GM19035 (cell line): Measurements from ENCODE around the gene SNX32.
A peak's percentile ranks its signal among the peaks of the same experiment; 100 is the strongest.

Experiments
- ATAC-seq: cut with Tn5 transposase; IDR thresholded peaks from one replicate; pipeline ENCODE4 v1.9.1; 2021; ENCODE audit not compliant: unreplicated experiment

SNX32 gene

DNA sequence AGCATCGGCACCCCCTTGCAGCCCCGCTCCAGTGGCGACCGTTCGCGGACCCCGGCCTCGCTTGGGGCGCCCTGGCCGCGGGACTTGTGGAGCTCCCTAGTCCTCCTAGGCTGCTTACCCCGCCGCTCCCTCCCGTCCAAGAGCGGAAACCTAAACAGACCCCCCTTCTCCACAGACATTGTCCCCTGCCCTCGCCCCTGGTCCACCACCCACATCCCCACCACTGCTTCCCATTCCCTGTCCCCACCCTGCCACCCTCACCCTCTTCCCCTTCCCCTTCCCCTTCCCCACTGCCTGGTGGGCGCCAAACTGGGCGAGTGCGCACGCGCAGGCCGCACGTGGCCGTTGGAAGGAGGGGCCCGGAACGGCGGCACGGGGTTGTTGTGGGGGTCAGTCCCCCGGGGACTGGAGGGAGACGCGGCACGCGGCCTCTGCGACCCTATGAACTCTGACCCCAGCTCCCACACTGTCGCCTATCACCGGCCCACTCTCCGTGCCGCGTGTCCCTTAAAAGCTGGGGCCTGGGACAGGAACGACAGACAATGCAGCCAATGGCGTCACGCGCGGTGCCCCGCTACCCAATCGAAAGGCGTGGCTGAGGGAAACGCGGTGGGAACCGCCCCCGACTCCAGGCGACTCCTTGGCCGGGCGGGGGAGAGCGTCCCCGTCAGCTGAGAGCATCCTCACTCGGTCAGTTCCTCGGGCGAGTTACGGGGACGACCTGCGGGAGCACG is at the start of gene SNX32:
SNX32 (plus strand) TSS at position 667 of the 734 bp plus-strand sequence. CDS start 103 bp downstream, outside the sequence.
- ATAC-seq, result peak; percentile 95

DNA sequence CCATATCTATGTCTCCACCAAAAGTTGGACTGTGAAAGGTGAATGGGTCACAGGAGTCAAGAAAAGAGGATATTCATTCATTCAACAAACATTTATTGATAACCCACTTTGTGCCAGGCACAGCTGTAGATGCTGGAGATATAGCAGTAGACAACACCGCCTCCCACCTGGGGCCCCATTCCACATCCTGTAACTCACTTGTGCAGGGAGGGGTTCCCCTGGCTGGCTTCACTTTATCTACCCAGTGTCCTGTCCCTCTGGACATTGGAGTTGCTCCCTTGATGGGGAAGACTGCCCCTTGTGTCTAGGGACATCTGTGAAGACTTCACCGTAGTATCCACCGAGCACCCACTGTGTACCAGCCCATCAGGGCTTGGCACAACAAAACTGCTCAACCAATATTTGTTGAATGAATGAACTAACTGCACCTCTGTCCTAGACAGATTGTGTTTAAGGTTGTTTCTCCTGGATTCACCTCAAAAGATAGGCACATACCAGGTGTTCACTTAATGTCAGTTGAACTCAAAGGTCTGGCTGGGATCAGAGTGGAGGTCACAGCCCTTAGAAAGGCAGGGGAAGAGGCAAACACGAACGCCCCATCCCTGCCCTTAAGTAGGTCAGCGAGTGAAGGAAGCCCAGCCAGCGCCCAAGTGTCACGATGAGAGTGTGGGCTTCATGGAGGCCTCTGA is 48.3 kb upstream of the SNX32 start:
- ATAC-seq, result no peak

DNA sequence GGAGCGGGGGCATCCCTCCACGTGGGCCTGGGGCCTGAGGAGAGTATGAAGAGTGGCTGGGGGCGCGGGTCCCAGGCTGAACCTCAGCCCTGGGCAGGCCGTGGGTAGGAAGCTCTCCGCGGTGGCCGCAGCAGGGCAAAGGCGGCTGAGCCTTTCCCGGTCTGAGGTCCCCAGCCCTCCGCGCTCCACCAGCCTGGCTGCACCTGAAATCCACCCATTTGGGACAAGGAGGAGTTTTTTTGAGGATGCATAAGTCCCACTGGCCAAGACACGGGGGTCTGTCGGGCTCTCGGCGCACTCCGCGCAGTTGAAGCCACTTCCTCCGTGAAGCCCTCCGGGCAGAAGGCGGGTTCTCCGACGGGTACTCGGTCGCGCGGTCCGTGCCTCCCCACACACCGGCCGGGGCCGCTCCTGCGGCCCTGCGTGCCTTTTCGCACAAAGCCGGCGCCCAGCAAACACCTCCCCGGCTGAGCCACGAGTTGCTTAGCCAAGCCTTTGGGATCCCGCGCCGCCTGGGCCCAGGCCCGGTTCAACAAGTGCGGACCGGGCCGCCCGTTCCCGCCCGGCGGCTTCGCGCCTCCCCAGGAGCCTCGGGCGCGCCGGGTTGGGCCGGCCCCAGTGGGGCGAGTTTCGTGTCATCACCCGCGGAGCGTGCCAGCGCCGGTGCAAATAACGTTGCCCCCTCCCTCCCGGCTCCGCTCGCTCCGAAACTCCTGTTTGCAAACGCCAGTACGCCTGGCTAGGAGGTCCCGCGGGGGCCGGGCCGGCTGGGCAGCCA is 47.6 kb upstream of the SNX32 start:
- ATAC-seq, result no peak

DNA sequence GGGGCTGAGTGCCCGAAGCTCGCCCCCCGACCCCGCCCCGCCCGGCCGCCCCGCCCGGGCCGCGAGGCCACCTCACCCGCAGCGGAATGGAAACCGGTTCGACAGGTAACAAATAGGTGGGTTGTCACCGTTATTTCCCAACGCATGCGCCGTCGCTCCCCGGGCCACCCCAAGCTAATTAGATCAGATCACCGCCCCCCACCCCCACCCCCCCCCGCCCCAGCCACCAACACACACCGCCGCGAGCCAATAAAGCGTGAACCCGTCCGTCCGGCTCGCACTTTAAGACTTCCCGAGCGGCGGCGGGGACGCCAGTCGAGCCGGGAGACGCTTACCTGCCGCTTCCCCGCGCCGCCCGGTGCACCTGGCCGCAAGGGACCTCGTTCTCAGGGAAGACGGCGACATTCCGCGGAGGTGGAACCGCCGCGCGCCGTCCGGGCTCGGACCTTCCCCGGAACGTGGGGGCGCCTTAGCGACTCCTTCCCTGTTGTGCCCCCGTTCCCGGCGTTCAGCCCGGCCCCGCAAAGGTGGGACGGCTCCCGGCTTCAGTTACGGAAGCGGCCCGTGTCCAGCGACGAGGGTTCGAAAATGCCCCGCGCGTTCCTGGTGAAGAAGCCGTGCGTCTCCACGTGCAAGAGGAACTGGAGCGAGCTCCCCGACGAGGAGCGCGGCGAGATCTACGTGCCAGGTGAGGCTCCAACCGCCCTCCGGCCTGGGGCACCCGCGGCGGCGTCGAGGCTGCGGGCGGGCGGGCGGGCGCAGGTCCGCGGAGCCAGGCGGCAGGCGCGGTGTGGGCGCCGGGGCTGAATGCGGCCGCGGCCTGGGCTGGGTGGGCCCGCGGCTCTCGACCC is 46.8 kb upstream of the SNX32 start, which contains the start of gene OVOL1:
OVOL1 (plus strand) TSS at position 278 of the 851 bp plus-strand sequence; CDS start at position 589, 311 bp downstream.
- ATAC-seq, result no peak

DNA sequence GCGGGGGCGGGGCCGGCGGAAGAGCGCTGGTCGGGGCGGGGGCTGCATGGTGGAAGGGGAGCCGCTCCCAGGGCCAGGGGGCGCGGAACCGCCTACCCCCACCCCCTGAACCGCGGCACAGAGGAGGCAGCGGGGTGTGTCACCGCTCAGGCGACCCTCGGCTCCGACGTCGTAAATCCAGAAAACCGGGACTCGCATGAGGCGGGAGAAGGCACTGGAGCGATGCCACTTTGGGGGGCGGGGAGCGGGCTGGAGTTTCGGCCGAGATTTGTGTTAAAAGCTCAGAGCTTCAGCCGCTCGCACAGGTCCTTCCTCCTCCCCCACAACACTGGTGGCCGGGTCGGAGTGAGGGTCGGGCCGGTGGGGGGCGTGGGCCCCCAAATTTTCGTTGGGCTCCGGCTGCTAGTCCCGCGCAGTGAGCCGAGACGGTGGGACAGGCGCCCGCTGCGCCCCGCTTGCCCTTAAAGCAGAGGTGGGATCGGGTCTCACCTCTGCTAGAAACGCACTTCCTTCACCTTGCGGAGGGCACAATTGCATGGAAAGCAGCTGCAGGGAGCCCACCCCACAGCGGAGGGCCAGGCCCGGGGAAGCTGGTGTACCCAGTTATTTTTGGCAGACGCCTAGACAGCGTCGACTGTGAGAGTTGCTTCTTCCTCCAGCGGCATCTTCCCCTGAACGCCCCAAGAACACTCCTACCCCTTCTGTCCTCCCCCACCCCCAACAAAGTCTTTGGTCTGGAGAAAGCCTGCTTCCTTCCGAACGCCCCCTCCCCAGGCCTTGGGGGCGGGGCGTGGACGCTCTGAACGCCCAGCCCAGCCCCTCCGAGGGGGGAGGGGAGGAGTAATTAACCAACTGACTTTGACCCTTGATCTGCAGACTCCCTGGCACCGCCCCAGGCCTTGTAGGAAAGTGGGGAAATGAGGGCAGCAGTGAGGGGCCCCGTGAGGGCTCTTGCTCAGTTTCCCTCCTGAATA is 45.8 kb upstream of the SNX32 start:
- no peak for ATAC-seq

DNA sequence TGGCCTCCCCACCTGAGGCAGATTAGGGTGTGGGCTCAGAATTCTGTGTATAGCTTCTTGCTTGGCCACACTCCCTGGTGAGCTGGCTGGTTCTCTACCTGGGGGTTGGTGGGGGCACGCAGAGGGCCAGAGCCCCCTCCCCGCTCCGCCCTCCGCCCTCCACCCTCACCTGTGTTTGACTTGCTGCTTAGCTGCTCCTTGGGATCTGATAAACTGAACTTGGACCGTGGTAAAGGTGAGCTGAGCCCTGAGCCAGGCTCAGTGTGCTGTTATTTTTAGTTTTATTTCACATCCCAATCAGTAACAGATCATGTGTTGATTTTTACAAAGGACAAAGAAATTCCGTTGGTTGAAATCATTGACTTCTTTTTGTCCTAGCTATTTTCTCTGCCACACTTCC is 44.9 kb upstream of the SNX32 start:
- ATAC-seq, result no peak

DNA sequence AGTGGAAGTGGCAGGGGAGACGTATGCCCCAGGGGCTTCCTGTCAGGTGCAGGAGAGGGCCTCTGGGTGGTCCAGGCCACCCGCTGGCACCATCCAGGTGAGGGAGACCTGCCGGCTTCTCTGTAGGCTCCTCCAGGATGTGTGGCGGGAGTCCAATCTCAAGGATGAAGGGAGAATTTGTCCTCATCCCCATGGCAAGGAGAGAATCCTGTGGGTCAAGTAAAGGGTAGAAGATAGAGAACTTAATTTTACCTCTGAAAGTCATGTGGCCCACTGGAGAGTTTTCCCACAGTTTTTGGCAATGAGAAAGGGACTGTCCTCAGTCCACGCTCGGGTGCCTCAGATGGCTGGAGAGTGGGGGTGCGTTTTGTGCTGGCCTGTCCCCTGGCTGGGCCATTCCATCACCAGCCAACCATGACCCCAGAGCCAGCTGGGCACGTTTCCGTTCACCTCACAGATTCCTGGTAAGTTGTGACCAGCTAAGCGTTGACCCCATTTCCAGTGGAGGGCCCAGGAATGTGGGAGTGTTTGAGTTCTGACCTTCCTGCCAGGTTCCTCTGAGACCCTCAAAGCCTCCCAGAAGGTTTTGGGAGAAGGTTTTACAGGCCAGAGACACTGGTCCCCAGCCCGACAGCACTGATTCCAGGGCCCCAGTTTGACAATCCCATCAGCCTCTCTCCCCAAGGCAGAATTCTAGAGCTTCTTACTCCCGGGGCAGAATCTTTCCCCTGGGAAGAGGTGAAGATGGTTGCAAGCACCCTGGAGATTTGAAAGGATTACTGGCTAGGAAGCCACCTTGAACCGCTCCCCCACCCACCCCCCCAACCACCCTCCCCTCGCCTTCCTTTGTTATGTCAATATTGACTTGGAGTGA is 44.3 kb upstream of the SNX32 start:
- no peak for ATAC-seq

DNA sequence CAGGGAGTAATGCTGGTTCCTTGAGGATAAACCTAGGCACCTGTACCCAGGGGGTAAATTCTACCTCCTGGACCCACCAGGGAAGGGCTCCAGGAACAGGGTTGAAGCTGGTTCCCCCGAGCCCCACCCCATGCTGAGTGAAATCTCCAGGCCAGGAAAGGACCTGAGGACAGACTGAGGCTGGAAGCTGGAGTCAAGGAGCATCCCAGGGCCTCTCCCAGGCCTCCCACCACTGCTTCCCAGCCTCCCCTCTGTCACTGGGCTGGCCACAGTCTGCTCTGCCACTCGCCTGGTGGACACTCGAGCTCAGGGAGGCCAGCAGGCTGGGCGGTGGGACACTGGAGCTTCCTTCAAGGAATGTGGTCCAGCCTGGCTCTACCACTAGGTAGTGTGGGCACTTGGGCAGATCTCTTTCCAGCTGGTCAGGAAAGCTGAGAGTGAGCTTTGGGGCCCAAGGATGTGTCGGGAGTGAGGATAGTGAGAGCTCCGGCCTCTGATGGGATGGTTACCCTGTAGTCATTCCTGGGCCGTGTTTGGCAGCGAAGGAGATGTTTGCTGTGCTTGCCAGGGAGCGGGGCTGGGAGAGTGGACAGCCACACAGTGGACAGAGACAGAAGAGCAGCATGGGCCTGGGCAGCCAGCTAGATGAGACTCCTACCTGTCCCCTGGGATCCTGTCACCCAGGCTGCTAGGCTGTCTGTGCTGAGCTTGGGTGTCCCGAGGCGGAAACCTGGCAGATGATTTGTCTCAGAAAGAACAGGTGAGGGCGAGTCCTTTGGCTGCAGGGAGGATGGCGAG is 43.5 kb upstream of the SNX32 start:
- ATAC-seq, result no peak

DNA sequence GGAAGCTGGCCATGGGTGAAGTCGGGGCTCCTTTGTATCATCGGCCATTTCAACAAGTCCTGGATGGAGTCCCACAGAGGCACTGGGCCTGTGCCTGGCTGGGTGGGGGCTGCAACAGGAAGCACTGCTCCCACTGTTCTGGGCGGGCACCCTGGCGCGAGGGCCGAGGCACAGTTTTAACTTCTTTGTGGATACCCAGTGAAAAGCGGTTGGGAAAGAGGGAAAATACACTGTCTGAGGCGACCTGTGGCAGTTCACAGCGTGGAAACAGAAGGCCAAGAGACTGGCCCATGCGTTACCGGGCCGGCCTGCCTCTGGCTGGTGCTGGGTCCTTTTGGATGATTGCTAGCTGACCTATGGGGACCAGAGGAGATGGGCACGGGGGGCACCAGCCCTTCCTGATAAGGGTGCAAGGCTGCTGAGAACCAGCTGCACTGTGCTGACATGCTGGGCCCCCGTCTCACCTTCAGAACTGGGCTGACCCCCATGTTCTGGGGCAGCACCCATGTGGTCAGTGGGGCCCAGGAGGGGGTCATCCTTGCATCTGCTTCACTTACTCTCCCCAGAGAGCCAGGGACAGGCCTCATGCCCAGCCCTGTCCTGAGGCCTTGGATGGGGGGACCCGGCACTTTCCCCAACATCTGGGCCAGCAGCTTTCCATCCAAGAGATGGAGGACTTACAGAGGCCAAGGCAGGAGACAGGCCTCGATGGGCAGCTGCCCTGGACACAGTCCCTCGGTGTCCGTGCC is 42.7 kb upstream of the SNX32 start:
- no peak for ATAC-seq

DNA sequence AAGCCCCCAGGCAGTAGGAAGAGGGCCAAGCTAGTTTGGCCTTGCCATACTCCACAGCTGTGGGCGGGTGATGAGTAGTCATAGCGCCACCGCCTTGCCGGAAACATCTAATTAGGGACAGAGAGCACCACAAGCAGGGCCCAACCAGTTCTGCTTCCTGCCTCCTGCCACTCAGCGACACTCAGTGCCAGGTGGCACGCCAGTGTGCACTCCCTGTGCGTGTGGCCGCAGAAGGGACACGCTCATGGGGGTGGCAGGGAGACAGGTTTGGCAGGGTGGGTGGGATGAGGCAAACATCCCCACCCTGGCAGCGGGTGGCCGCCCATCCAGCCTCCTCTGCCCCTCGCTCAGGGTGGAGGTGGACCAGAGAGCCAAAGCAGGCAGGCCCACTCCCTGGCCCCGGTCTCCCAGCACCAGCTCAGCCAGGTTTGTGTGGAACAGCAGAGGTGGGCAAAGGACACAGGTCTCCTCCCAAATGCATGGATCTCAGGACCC is 42.0 kb upstream of the SNX32 start:
- peak; percentile 82 for ATAC-seq

DNA sequence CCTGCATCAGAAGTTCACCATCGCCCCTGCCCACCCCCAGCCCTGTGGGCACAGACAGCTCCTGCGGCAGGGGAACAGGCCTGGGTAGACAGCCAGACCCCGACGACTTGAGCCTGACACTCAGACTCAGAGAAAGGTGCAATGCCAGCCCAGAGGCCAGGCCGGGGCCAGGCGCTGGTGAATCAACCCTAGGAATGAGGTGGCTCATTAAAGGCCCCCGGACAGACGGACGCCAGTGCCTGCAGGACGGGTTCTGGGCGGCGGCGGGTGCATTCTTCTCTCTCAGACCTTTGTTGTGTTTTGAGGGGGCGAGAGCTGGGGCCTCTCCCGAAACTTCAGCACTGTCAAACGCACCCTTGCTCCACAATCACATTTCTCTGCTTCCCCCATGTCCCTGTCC is 41.3 kb upstream of the SNX32 start:
- no peak for ATAC-seq

DNA sequence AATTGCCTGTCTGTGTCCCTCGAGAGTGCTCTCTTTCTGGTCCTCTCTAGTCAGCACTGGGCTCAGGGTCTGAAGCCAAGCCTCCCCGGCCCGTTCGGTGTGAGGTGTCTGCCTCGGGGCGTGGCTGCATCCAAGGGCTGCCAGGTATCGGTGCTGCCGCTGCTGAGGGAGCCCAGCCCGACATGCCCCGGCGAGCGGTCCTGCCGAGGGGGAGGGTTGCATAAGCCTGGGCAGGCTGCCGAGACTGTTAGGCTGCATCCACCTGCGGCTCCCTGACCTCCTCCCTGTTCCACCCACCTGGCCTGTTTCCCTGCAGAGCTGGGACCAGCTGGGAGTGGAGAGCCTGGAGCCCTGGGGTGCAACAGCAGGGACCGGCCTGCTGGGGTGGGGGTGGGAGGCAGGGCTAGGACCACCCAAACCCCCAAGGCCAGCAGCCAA is 40.6 kb upstream of the SNX32 start:
- ATAC-seq, result no peak

DNA sequence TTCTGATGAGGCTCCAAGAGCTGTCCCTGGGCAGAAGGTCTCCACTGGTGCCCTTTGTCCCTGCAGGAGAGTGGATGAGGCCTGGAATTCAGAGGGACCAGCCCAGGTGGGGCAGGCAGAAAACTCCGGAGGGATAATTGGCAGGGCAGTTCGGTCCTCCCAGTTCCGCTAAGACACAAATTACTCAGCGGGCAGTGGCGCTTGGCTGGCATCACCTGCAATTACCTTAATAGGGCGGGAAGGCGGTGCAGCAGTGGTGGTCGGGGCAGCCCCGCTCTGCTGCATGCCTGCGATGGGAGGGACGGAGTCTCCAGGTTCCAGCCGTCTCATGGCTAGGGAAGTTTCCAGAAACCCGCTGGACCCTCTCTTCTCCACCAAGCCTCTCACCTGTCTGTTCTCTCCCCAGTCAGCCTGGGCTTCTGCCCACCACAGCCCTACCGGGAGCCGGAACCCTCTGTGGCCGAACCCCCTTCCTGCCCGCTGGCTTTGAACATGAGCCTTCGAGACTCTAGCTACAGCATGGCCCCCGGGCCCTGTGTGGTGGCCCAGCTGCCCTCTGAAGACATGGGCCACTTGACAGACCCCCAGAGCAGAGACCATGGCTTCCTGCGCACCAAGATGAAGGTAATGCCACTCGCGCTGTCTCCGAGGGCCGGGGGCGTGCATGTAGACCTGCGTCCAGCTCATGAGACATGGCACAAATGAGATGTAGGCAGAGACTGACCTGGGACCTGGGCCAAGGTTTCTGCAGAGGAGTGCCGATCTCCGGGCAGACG is 40.0 kb upstream of the SNX32 start:
- ATAC-seq, result no peak

DNA sequence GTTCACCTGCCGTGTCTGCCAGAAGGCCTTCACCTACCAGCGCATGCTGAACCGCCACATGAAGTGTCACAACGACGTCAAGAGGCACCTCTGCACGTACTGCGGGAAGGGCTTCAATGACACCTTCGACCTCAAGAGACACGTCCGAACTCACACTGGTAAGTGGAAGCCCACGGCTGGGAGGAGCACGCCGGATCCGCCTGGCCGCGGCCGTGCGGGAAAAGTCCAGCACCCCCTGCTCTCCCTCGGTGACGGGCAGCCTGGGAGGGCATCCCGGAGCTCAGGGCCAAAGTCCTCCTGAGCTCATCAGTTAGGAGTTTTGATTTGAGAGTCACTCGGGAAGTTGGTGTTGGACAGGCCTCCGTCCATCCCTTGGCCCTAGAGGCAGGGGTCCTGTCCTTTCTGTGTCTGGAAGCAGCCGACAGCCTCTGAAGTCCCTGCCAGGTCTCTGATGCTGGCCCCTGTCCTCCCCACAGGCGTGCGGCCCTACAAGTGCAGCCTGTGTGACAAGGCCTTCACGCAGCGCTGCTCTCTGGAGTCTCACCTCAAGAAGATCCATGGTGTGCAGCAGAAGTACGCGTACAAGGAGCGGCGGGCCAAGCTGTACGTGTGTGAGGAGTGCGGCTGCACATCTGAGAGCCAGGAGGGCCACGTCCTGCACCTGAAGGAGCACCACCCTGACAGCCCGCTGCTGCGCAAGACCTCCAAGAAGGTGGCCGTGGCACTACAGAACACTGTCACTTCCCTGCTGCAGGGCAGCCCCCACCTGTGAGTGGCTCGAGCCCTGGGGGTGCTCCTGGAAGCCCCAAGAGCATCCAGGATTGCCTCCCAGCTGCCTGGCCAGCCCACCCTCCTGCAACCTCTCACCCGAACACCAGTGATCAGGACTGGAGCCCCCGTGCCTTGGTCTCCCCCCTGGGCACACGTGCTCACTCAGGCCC is 38.9 kb upstream of the SNX32 start:
- ATAC-seq, result no peak
